Prostate gland (tissue), 2 donors: Measurements from ENCODE around the gene RPL3. TPM values are rescaled to one million over a fixed set of nuclear protein-coding genes. Genes with fewer than 3 reads are reported as not detected.

Source experiments
- DNase-seq: peaks from one replicate; pipeline ENCODE4 v3.0.0-alpha.2; 2019; ENCODE audit warnings: low spot score
- H3K27ac ChIP-seq, 2 donors: fragments of 200-600 bp; sonication (generic); 2 replicates each; pipeline ENCODE4 v1.5.1; 2017 to 2019
- H3K27me3 ChIP-seq: fragments of 200-600 bp; sonication (generic); replicated peaks from 2 replicates; pipeline ENCODE4 v1.5.1; 2019; ENCODE audit not compliant: insufficient read depth
- H3K36me3 ChIP-seq, 2 donors: fragments of 200-600 bp; sonication (generic); 1 replicate in 1 of 2; 2 replicates in 1 of 2; pipeline versions ENCODE4 v1.5.1 to v1.8.1; 2017 to 2019
- H3K4me1 ChIP-seq: fragments of 200-600 bp; sonication (generic); replicated peaks from 2 replicates; pipeline ENCODE4 v1.5.1; 2019
- H3K4me3 ChIP-seq, 2 donors: fragments of 200-600 bp; sonication (generic); 2 replicates each; pipeline ENCODE4 v1.5.1; 2017 to 2019
- H3K9me3 ChIP-seq: fragments of 200-600 bp; sonication (generic); 2 replicates; pipeline ENCODE4 v1.5.1; 2017
- POLR2A ChIP-seq: fragments of 450-650 bp; IDR thresholded peaks from one replicate; pipeline ENCODE4 v1.6.1; 2016; ENCODE audit warnings: antibody characterized with exemption, mild to moderate bottlenecking
- POLR2AphosphoS5 ChIP-seq: sonication (generic); formaldehyde crosslinking; IDR thresholded peaks from one replicate; pipeline ENCODE4 v1.6.1; 2017; ENCODE audit warnings: antibody characterized with exemption
- WGBS: methylation state at CpG from one replicate; pipeline ENCODE4 v1.1.5; 2018; 5-methylcytosine and 5-hydroxymethylcytosine counted together
- intact Hi-C: fragments of 100-400 bp; cut with DNase I; formaldehyde crosslinking; loops from one replicate; pipeline ENCODE4 v1.14.2; 2022
- total RNA-seq, 2 donors: library from RNA; depleted of rRNA; stranded (reverse); fragments of >200 nt; gene quantifications; one replicate each; pipeline ENCODE4 v1.1.0, GENCODE V29; 2016
- TF ChIP-seq, protein P1 (sequence below), 4 experiments: fragments of 200-600 bp in 2 of 4; fragments of 450-650 bp in 2 of 4; sonication (generic) in 2 of 4; IDR thresholded peaks; 1 replicate in 3 of 4; 2 replicates in 1 of 4; pipeline ENCODE4 v1.5.1; 2016 to 2019; ENCODE audit warnings: antibody characterized with exemption in 4 of 4, mild to moderate bottlenecking in 2 of 4, moderate library complexity in 2 of 4

The RPL3 gene
- total RNA-seq, 2 donors from 2014 or later = 2,375 to 2,654 TPM

DNA sequence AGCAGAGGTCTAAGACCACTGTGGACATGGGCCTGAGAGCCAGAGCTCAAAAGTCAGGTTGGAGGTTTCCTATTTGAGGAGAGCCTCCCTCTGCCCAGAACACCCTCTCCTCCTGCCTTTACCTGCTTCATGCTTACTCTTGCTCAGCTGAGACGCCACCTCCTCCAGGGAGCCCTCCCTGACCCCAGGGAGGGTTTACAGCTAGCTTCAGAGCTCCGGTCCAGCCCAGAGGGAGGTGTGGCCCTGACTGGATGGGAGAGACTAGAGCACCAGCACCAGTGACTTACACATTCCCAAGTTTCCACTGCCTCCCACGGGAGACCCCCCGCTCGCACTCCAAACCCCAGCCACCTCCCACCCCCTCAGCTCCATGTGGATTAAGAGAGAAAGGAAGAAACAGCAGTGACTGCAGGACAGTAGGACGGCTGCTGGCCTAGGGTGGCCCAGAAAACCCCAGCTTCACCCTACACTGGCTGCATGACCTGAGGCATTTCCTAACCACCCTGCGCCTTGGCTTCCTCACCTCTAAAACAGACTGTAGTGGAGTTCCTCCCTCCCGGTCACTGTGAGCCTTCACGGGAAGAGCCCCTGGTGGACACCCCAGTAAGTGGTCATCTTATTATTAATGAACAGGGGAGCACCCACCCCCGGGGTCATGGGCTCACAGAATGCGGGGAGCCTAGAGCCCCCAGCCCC lies 50.2 kb downstream of the RPL3 start:
- intact Hi-C loops = no loop called here
- 85% methylated on average over 11 of the region's 11 CpGs for WGBS
- no peaks in the 10 kb centered on the region for H3K4me1 ChIP-seq
- no peaks in the 10 kb centered on the region for H3K27me3 ChIP-seq
- no peak overlapping the region for H3K27ac ChIP-seq
- no peaks in the 10 kb centered on the region for H3K9me3 ChIP-seq
- no peak for DNase-seq
- TF ChIP-seq POLR2AphosphoS5 = no peak
- TF ChIP-seq, protein P1, sequence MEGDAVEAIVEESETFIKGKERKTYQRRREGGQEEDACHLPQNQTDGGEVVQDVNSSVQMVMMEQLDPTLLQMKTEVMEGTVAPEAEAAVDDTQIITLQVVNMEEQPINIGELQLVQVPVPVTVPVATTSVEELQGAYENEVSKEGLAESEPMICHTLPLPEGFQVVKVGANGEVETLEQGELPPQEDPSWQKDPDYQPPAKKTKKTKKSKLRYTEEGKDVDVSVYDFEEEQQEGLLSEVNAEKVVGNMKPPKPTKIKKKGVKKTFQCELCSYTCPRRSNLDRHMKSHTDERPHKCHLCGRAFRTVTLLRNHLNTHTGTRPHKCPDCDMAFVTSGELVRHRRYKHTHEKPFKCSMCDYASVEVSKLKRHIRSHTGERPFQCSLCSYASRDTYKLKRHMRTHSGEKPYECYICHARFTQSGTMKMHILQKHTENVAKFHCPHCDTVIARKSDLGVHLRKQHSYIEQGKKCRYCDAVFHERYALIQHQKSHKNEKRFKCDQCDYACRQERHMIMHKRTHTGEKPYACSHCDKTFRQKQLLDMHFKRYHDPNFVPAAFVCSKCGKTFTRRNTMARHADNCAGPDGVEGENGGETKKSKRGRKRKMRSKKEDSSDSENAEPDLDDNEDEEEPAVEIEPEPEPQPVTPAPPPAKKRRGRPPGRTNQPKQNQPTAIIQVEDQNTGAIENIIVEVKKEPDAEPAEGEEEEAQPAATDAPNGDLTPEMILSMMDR (IDR thresholded peaks at IDR 0.05) = no peak
- no peak for TF ChIP-seq POLR2A
- no peaks in the 10 kb centered on the region for H3K36me3 ChIP-seq
- no peak overlapping the region for H3K4me3 ChIP-seq

DNA sequence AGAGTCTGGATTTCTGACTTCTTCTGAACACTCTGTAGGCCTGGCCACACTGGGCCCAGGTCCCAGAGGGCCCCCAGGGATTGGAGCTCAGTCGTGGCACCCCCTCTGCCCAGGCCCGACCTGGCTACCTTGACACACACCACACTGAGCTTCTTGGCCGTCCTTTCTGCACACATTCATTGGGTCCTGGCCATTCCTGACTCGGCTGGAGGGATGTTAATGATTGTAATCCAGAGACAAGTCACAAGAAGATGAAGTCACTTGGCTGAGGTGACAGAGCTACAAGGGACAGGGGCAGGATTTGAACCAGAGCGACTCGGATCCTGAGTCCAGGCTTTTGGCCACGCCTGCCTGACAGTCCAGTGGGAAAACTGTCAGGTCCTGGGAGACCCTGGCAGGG lies 50.8 kb downstream of the RPL3 start:
- DNase-seq = no peak
- no peaks in the 10 kb centered on the region for H3K27me3 ChIP-seq
- H3K36me3 ChIP-seq = no peaks in the 10 kb centered on the region
- intact Hi-C loops = no loop called here
- TF ChIP-seq, protein P1 (IDR thresholded peaks at IDR 0.05) = no peak
- no peak for TF ChIP-seq POLR2AphosphoS5
- no peak overlapping the region for H3K27ac ChIP-seq
- H3K9me3 ChIP-seq = no peaks in the 10 kb centered on the region
- H3K4me1 ChIP-seq = no peaks in the 10 kb centered on the region
- no peak overlapping the region for H3K4me3 ChIP-seq
- 65% methylated on average over 7 of the region's 7 CpGs for WGBS

DNA sequence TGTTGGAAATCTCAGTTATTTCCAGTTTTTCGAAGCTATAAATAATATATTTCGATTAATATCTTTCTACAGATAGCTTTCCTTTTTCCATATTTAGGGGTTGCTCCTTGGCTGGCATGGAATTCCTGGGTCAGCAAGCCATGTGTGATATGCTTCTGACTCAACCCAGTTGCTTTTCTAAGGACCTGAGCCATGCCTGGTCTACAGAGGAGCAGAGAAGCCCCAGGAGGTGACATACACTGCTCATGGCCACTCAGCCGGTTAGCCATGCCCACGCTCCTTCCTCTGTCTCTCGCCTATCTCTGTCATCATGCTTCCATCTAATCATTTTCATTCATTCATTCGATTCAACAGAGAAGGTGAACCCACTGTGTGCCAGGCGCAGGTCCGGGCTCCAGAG lies 51.4 kb downstream of the RPL3 start:
- H3K9me3 ChIP-seq = no peaks in the 10 kb centered on the region
- intact Hi-C loops = no loop called here
- no peaks in the 10 kb centered on the region for H3K4me1 ChIP-seq
- H3K4me3 ChIP-seq = no peak overlapping the region
- H3K27ac ChIP-seq = no peak overlapping the region
- no peak for TF ChIP-seq POLR2A
- TF ChIP-seq, protein P1 (IDR thresholded peaks at IDR 0.05) = no peak
- TF ChIP-seq POLR2AphosphoS5 = no peak
- no peak for DNase-seq
- H3K36me3 ChIP-seq = no peaks in the 10 kb centered on the region
- WGBS = 96% methylated on average over 8 of the region's 8 CpGs
- no peaks in the 10 kb centered on the region for H3K27me3 ChIP-seq

DNA sequence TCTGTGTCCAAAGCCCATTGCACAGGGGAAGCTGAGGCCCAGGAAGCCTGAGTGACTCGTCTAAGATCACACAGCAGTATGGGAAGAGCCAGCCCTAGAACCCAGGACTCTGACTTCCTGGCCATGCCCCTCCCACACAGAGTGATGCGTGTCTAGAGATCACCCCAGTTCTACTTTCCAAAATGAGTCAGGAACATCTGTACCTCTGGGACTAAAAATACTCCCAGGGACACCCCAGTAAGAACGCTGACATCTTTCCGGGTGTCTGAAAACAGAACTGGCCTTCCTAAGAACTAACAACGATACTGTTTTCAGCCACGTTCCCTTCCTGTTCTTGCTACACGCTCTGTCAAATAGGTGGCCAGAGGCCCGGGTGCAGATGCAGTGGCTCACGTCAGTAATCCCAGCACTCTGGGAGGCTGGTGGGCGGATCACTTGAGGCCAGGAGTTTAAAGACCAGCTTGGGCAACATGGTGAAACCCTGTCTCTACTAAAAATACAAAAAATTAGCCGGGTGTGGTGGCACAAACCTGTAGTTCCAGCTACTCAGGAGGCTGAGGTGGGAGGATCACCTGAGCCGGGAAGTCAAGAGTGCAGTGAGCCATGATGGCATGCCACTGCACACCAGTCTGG lies 52.9 kb downstream of the RPL3 start:
- Histone ChIP-seq H3K9me3 (no peaks in the 10 kb centered on the region), H3K27me3 (no peaks in the 10 kb centered on the region), H3K4me3 (no peak overlapping the region), H3K4me1 (no peaks in the 10 kb centered on the region), H3K36me3 (no peaks in the 10 kb centered on the region), H3K27ac (no peak overlapping the region)
- TF ChIP-seq POLR2A = no peak
- TF ChIP-seq, protein P1 (IDR thresholded peaks at IDR 0.05) = no peak
- TF ChIP-seq POLR2AphosphoS5 = no peak
- whole genome bisulfite sequencing = 77% methylated on average over 12 of the region's 12 CpGs
- DNase-seq = no peak
- intact Hi-C loops = no loop called here
